ENCODE measurements around the gene TCFL5.
A peak's percentile ranks its signal among the peaks of the same experiment; 100 is the strongest.
"Not testable (repeated sequence)": the region's sequence is repeated elsewhere in the genome, so short reads cannot be mapped to it uniquely, and the experiment has no call there.

TCFL5 gene

DNA sequence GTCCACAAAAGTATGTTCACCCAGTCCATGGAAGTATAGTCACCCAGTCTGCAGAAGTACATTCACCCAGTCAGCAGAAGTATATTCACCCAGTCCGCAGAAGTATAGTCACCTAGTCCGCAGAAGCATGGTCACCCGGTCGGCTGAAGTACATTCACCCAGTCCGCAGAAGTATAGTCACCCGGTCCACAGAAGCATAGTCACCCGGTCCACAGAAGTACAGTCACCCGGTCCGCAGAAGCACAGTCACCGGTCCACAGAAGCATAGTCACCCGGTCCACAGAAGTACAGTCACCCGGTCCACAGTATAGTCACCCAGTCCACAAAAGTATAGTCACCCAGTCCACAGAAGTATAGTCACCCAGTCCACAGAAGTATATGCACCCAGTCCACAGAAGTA, 8.8 kb downstream of the TCFL5 start:
- no peak for DNase-seq

DNA sequence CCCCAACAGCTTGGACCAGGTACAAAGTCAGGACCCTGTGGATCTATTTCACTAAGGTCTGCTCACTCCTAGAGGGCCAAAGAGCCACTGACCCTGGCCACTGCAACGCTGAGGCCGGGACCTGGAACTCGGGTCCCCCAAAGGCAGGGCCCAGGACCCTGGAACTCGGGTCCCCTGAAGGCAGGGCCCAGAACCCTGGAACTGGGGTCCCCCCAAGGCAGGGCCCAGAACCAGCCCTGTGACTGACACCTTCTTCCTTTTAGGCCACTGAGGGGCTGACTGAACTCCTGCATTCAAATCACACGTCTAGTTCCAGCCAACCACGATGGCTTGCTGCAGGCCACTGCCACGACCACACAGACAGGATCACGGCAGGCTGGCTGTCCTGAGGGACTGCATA, 9.4 kb downstream of the TCFL5 start:
- DNase-seq, result no peak

DNA sequence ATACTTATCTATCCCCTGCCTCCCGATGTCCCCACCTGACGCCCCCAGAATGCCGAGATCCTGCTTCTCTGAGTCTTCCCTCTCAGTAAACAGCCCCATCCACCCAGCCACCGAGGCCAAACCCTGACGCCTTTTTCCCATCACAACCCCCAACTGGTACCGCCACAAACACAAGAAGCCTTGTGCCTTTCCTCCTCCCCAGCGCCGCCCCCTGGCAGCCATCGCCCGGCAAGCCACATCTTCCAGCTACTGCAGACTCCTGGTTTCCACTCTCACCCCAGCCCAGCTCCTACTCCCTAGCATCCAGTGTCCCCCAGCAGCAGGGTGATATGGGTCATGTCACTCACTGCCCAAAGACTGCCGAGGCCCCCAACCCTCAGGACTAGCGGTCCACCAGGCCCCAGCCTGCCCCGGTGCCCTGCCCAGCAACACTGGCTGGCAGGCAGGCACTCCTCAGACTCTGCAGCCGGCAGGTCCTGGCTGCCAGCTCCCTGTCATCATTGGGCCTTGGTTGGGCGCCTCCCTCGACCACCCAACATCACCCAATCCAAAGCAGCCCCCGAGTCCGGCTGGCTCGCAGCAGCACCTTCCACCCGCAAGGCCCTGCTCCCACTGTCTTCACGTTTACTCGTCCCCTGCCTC, 11.2 kb downstream of the TCFL5 start:
- peak; percentile 11 for DNase-seq

DNA sequence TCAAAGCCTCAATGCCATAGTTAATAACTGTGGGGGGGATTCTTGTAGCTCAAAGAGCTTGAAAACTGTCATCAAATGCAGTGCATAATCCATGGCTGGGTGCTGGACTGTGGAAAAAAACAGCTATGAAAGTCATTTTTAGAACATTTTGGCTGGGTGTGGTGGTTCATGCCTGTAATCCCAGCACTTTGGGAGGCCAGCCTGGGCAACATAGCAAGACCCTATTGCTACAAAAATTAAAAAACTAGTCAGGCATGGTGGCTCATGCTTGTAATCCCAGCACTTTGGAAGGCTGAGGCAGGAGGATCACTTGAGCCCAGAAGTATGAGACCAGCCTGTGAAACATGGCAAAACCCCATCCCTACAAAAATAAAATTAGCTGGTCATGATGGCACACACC, 12.2 kb downstream of the TCFL5 start:
- no peak for DNase-seq

DNA sequence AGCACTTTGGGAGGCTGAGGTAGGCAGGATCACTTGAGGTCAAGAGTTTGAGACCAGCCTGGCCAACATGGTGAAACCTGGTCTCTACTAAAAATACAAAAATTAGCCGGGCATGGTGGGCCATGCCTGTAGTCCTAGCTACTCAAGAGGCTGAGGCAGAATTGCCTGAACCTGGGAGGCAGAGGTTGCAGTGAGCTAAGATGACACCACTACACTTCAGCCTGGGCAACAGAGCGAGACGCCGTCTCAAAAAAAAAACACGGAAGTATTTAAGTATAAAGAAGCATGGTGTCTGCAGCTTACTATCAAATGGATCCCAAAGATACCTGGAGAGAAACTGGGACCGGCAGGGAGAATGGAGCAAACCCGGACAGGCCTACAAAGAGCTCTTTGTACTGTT, 12.7 kb downstream of the TCFL5 start:
- not testable (repeated sequence) for DNase-seq

DNA sequence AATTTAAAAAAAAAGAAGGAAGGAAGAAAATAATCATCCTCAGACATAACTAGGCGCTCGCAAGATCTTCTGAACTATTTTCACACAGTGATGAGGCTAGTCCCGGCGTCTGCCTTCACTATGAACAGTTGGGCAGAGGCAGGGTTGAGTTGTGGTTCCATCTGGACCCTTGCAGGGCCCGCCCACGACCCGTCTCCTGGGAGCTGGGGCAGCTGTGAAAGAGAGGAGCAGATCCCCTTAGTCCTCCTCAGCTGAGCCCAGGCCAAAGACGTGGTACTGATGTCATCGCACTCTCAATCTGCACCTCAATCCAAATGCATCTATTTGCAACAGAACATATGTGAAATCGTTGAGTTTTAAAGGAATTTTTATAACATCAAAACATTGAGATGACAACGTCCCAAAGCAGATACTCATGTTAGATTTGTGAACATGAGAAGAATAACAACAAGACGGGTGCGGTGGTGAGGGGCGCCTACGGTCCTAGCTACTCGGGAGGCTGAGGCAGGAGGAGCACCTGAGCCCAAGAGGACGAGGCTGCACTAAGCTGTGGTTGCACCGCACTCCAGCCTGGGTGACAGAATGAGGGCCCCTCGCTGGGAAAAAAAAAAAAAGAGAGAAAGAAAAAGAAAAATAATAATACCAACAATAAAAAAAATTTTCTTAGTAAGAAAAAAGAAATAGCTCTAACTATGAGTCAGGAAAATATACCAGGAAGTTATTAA, 15.3 kb downstream of the TCFL5 start:
- no peak for DNase-seq

DNA sequence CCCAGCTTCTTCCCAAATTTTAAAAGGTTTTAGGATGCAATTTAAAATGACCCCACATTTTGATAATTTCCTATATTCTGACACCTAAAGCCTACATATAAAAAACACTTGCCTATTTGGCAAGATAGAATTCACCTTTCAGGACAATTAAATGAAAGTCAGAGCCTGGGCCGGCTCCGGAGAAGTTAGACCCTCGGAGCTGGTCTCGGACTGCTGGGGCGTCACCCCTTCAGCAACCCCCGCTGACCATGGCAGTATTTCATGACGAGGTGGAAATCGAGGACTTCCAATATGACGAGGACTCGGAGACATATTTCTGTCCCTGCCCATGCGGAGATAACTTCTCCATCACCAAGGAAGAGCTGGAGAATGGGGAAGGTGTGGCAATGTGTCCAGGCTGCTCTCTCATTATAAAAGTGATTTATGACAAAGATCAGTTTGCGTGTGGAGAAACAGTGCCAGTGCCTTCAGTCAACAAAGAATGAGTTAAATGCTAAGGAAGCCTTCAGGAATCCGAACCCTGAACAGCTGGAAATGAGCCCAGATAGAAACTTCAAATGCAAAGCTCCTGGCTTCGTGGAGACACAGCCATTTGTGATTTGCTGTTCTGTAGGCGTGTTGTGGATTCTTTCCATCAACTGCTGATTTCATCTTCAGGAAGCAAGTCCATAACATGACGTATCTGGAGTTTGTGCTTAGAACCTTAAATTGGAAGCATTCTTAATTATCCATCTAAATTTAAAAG, 16.0 kb downstream of the TCFL5 start:
- no peak for DNase-seq

DNA sequence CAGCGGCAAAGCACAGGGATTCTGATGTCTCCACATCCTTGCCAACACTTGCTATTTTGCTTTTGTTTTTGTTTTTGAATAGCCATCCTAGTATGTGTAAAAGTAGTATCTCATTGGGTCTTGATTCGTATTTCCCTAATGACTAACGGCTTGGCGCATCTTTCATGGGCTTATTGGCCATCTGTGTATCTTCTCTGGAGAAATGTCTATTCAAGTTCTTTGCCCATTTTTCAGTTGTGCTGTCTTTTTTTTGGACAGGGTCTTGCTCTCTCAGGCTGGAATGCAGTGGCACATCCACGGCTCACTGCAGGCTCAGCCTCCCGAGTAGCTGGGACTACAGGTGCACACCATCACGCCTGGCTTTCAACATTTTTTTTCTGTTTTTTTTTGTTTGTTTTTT, 17.4 kb downstream of the TCFL5 start:
- DNase-seq, result no peak

DNA sequence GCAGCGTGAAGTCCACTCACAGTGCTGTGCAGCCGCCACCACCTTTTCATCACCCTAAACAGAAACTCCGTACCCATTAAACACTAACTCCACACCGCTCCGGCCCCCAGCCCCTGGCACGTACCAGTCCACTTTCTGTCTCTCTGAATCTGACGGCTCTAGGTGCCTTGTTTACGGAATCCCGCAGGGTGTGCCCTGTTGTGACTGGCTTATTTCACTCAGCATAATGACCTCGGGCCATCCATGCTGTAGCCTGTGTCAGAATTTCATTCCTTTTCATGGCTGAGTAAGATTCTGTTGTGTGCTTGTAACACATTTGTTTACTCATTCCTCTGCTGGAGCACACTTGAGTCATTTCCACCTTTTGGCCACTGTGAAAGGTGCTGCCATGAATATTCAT, 18.0 kb downstream of the TCFL5 start:
- no peak for DNase-seq

DNA sequence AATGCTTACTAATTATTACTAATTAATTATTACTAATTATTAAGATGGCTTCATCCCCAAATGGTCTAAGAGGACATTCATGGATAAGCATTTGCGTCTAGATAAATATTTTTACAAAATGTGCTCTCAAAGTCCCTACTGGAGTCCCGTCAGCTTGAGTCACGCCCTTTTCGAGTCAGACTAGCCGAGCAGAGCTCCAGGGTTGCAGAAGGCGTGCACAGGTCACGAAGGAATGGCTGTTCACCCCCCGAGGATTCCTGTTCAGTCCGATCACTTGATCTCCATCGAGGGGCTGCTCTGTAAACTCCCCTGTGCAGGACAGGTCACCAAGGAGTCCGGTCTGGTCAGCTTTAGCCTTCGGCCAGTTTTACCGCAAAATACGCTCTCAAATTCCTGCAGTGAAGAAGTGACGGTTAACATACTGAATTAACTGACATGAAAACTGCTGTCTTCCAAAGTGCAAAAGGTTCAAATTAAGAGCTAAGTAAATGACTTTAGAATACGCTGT, 19.9 kb downstream of the TCFL5 start:
- no peak for DNase-seq

DNA sequence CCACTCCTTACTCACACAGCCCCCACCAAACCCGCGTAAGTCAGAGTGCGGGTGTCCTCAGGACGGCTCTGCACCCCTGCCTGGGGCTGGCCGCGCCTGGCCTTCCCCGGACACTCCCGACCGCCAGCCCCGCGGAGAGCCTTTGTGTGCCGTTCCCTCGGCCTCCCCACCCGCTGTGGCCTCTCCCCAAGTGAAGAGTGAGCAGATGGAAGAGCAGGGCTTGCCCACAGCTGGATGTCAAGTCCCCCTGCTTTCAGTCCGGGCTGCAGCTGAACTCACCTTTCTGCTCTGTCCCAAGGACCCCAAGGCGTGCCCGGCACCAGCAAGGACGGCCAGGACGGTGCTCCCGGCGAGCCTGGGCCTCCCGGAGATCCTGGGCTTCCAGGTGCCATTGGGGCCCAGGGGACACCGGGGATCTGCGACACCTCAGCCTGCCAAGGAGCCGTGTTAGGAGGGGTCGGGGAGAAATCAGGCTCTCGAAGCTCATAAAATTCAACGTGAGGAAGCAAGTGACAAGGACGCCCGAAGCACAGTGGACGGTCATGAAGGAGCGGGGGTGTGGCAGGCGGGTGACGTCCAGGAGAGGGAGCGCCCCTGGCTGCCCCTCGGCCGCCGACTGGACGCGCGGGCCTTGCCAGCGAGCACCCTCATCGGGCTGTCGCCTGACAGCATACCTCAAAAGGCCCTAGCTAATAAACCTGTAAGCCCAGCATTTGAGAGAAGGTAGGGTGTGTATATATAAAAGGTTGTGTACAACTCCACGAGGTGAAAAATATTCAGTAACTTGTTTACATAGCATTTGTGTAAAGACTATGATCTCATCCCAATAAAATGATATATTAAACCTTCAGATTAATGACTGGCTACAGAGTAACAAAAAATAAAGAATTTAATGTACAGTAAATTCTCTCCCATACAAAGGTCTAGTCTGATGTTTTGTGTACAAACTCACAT, 21.1 kb downstream of the TCFL5 start:
- DNase-seq, result no peak

DNA sequence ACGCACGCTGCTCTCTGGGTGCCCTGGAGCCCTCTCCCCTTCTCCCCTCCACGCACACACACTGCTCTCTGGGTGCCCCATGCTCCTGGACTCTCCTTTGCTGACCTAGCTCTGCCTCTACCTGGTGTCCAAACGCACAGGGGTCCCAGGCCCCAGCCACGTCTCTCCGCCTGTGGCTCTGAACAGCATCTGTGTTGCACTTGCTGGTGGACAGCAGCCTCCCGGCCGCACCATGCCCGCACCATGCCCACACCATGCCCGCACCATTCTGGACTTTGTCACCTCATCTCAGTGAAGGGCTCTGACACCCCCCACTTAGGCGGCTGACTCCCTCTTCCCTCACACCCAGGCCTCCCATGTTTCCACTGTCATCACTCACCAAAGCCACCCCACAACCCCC, 21.8 kb downstream of the TCFL5 start:
- no peak for DNase-seq

DNA sequence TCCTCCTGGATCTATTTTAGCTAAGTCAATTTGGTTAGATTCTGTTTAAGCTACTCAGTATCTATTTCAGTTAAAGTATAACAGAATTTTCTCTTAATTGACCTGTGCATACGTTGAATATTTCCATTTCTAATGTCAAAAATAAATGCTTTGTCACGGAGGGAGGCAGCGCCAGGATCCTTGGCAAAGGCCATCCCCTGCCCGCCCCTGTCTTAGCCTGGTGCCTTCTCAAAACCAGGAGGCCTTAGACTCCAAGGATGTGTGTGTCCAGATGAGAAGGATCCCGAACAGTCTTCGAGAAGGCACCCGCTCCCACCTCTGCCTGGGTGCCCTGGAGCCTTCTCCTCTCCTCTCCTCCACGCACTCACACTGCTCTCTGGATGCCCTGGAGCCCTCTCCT, 22.4 kb downstream of the TCFL5 start:
- DNase-seq, result no peak

DNA sequence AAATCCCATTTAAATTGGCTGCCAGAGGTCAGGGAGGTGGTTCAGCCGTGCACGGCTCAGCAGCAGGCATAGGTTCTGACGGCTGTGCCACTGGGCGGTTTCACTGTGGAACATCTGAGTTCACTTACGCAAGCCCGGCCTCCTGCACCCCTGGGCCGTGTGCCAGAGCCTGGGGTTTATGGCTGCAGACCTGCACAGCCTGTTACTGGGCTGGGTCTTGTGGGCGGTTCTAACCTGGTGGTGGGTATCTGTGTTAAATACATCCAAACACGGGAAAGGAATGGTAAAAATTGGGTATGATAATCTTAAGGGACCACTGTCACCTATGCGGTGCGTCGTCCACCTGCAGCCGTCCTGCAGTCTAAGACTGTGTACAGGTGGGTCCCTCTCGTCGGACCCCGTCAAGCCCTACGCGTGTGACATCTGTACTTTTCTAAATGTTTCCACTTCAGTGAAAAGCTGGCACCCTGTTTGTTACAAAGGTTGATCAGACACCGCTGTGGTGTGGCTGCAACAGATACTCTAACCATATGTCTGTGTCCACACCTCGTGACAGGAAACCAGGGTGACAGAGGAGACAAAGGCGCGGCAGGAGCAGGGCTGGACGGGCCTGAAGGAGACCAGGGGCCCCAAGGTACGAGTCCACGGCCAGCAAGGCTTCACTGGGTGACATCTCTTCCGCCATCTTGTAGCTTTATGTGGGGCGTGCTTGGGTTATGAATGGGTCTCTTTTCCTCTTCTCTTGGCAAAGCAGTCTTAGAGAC, 23.3 kb downstream of the TCFL5 start:
- no peak for DNase-seq

DNA sequence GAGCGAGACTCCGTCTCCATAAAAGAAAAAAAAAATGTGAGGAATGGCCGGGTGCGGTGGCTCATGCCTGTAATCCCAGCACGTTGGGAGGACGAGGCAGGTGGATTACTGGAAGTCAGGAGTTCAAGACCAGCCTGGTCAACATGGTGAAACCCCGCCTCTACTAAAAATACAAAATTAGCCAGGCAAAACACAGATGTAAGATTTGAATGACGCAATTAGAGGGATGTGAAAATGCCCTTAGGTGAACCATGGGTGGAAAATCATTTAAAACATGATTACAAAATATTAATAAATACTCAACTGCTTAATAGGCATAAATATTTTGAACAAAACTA, 23.9 kb downstream of the TCFL5 start:
- DNase-seq, result no peak

DNA sequence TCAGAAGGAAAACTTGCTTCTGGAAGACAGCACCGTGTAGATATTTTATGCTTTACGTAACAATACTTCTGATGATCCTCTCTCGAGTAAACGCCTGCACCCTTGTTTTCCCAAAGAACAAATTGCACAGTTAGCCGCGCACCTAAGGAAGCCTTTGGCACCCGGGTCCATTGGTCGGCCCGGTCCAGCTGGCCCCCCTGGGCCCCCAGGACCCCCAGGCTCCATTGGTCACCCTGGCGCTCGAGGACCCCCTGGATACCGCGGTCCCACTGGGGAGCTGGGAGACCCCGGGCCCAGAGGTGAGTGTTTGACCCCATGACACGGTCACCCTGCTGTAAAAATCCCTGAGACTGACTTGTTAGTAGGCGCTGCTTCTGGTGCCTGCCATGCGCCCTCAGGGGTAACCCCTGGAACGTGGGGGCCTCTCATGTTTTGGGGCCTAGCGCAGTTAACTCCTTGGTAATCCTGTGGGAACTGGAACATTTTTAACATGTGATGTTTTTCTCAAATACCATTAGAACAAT, 24.6 kb downstream of the TCFL5 start:
- no peak for DNase-seq

DNA sequence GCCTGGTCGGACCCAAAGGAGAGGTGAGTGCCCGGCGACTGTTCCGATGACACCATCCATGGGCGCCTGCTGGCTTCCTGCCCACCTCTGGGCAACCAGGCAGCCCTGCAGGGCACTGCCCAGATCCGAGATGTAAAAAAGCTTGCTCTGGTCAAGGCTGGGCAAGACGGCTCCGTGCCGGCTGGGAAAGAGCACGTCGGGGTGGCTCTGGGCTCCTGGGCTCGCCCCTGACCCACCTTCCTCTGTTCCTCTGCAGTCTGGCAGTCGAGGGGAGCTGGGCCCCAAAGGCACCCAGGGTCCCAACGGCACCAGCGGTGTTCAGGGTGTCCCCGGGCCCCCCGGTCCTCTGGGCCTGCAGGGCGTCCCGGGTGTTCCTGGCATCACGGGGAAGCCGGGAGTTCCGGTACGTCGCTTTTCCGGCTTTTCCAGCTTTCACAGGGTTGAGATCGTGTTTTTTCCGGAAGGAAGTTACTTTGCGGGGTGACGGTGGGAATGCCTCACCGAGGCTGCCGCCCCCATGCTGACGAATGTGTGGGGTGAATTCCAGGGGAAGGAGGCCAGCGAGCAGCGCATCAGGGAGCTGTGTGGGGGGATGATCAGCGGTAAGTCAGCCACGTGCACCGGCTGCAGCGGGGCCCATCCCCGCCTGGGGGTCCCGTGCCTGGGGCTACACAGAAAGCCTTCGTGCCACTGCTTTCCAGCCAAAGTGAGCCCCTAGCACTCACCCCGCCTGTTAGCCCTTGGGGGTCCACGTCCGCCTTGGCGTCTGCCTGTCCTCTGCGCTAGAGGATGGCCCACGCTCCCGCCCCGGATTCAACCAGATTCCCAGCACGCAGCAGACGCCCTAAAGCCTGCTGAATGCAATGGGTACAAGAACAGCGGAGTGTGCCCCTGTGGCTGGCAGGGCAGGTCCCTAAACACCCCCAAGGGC, 25.4 kb downstream of the TCFL5 start:
- no peak for DNase-seq

DNA sequence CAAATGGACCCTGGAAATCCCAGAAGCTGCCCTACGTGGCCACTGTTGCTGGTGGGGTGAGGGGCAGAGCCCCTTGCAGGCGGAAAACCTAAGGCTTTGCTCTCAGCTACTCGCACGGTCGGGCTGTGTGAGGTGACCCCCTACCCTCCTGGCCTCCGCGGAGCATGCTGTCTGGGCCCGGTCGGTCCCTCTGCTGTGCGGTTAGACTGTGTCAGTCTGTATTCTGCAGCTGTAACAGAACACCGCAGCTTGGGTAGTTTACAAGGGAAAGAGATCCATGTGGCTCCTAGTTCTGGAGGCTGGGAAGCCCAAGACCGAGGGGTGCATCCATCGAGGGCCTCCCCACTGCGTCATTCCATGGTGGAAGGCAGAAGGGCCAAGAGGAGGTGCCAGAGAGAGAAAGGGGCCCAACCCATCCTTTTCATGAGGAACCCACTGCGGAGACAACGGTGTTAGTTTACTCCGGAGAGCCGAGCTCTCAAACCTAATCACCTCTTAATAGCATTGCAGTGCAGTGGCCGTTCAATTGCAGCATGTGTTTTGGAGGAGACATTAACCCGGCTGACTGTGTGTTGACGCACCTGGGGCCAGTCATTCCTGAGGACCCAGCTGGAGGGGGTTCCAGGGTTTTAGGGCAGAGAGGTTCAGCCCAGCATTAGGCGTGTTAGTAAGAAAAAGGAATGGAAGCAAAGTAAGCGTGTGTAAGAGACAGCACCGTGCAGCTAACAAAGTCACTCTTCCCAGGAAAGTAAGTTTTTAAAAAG, 26.5 kb downstream of the TCFL5 start:
- DNase-seq, result peak; percentile 35

DNA sequence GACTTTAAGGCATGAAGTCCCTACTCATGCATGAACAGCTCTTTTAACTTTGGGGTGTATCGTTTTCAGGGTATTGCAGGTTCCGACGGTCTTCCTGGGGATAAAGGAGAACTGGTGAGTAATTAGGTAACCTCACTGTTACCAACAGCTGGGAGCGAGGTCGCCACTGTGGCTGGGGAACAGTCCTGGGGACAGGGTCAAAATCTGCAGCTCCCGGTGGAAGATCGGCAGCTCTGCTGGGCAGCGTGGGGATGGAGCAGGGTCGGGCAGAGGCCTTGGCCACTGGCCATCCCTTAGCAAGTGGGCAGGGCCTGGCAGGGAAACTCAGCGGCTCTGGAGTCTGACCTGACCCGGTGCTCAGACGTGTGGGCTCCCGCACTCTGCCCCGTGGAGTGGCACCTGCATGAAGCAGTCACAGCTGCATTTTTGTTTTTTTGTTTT, 28.7 kb downstream of the TCFL5 start:
- no peak for DNase-seq

Data from NCI-H2227 treated with DMSO at 0.1 percent for 48 hours (cell line).